Ovary (tissue), 9 donors: ENCODE measurements around the gene CTNNBL1. TPM values are rescaled to one million over a fixed set of nuclear protein-coding genes. Genes with fewer than 3 reads are reported as not detected.

Source experiments
- DNase-seq, 5 donors: peaks; one replicate each; pipeline ENCODE4 v3.0.0-alpha.2; 2019 to 2020
- H3K27ac ChIP-seq, 2 donors: fragments of 200-600 bp; one replicate each; pipeline versions ENCODE4 v1.5.1 to v1.8.0; 2019 to 2022
- H3K27me3 ChIP-seq: fragments of 200-600 bp; one replicate; pipeline ENCODE4 v1.8.0; 2022
- H3K36me3 ChIP-seq: fragments of 200-600 bp; sonication (generic); one replicate; pipeline ENCODE4 v1.5.1; 2019
- H3K4me1 ChIP-seq: one replicate; pipeline ENCODE4 v1.8.1; 2013; ENCODE audit warnings: mild to moderate bottlenecking, moderate library complexity; ENCODE audit not compliant: insufficient read depth
- H3K4me3 ChIP-seq: fragments of 200-600 bp; sonication (generic); one replicate; pipeline ENCODE4 v1.5.1; 2017
- H3K9me3 ChIP-seq, 2 donors: fragments of 200-600 bp in 1 of 2; sonication (generic) in 1 of 2; one replicate each; pipeline versions ENCODE4 v1.5.1 to v1.8.1; 2013 to 2019; ENCODE audit warnings: mild to moderate bottlenecking in 1 of 2, moderate library complexity in 1 of 2
- EP300 ChIP-seq: sonication (generic); formaldehyde crosslinking; IDR thresholded peaks from one replicate; pipeline ENCODE4 v1.6.1; 2017; ENCODE audit warnings: antibody characterized with exemption
- POLR2A ChIP-seq: fragments of 450-650 bp; IDR thresholded peaks from one replicate; pipeline ENCODE4 v1.6.1; 2017; ENCODE audit warnings: antibody characterized with exemption, mild to moderate bottlenecking, moderate library complexity
- WGBS, 3 donors: extraction: QIAGEN DNeasy Blood & Tissue Kit in 1 of 3; methylation state at CpG; one replicate each; pipeline versions ENCODE4 v1.1.5 to v1.1.7; 2013 to 2017; 5-methylcytosine and 5-hydroxymethylcytosine counted together
- intact Hi-C, 4 donors: fragments of 100-400 bp; cut with DNase I; formaldehyde crosslinking; loops; one replicate each; pipeline versions ENCODE4 v1.11.0 to v1.15.1; 2022 to 2023
- polyA plus RNA-seq, 2 donors: library from polyadenylated mRNA; stranded (reverse); fragments of 200-250 nt in 1 of 2; fragments of 350-450 nt in 1 of 2; fragmentation: Illumina TruSeq in 1 of 2; extraction: RNeasy Lipid Tissue Mini Kit (QIAGEN cat#74804) in 1 of 2; gene quantifications; one replicate each; pipeline ENCODE4 v1.2.3, GENCODE V29; 2013 to 2014
- total RNA-seq, 7 donors: library from RNA; depleted of rRNA in 2 of 7; stranded (reverse); fragments of >200 nt in 2 of 7; fragmentation: NEBNext Ultra II Directional in 3 of 7; extraction: Animal tissue kit (Norgen Biotek cat#: 25700) in 3 of 7; gene quantifications; one replicate each; pipeline versions ENCODE4 v1.1.0 to v1.2.4, GENCODE V29; 2016 to 2023
- TF ChIP-seq, protein P1 (sequence below), 3 donors: fragments of 450-650 bp in 2 of 3; fragments of 200-600 bp in 1 of 3; IDR thresholded peaks; one replicate each; pipeline versions ENCODE4 v1.5.1 to v1.8.0; 2016 to 2022; ENCODE audit warnings: antibody characterized with exemption in 3 of 3, mild to moderate bottlenecking in 1 of 3
- donor health status: DM: no; HTN: no; CAD: no; lungs with moderate emphysema.
- donor health status: DM: no; HTN: no; CAD: no.
- donor health status: Bipolar disorder and iron deficiency.
- donor health status: DM: yes; HTN: yes; CAD: no.
- donor health status: DM: no; HTN: no; CAD: no.
- donor health status: DM: yes; HTN: yes; CAD: no.

Gene CTNNBL1
- total and polyA plus RNA-seq, 9 donors, result 17.3 to 58.7 (median 42.3) TPM

GRCh38 chr20:37798312-37798711 lies 104.5 kb downstream of the CTNNBL1 start:
- Histone ChIP-seq H3K27ac (no peak overlapping the region), H3K4me3 (no peak overlapping the region), H3K36me3 (no peaks in the 10 kb centered on the region), H3K9me3 (no peaks in the 10 kb centered on the region), H3K4me1 (no peaks in the 10 kb centered on the region), H3K27me3 (no peaks in the 10 kb centered on the region)
- no peak for DNase-seq
- 95 to 96% (median 95%) methylated on average over 2 of the region's 2 CpGs for WGBS, 3 donors
- intact Hi-C loops, result no loop called here
- no peak for TF ChIP-seq EP300

DNA sequence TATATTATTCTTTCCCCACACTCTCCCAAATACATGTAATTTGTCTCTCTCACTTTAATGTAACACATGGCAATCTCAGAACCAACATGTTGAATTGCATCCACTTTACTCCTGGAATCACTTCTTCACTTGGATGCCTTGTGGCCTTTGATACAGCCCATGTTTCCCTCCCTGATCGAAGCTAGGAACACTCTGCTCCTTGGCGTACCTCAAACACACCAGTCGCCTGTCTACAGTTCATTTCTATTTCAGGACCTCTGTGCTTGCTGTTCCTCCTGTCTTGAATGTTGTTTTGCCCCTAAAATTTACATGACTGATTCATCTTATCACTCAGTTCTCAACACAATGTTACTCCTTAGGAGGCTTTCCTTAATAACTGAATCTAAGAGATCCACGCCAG lies 106.8 kb downstream of the CTNNBL1 start:
- TF ChIP-seq EP300 (no peak), POLR2A (no peak)
- TF ChIP-seq, protein P1, sequence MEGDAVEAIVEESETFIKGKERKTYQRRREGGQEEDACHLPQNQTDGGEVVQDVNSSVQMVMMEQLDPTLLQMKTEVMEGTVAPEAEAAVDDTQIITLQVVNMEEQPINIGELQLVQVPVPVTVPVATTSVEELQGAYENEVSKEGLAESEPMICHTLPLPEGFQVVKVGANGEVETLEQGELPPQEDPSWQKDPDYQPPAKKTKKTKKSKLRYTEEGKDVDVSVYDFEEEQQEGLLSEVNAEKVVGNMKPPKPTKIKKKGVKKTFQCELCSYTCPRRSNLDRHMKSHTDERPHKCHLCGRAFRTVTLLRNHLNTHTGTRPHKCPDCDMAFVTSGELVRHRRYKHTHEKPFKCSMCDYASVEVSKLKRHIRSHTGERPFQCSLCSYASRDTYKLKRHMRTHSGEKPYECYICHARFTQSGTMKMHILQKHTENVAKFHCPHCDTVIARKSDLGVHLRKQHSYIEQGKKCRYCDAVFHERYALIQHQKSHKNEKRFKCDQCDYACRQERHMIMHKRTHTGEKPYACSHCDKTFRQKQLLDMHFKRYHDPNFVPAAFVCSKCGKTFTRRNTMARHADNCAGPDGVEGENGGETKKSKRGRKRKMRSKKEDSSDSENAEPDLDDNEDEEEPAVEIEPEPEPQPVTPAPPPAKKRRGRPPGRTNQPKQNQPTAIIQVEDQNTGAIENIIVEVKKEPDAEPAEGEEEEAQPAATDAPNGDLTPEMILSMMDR (IDR thresholded peaks at IDR 0.05), result no peak
- H3K4me1 ChIP-seq, result no peaks in the 10 kb centered on the region
- WGBS, 3 donors, result 92 to 97% (median 94%) methylated on average over 4 of the region's 4 CpGs
- intact Hi-C loops, result no loop called here
- H3K4me3 ChIP-seq, result no peak overlapping the region
- H3K9me3 ChIP-seq, result no peaks in the 10 kb centered on the region
- H3K36me3 ChIP-seq, result no peaks in the 10 kb centered on the region
- no peaks in the 10 kb centered on the region for H3K27me3 ChIP-seq
- H3K27ac ChIP-seq, result no peak overlapping the region
- no peak for DNase-seq

GRCh38 chr20:37801921-37802320 lies 108.1 kb downstream of the CTNNBL1 start:
- Histone ChIP-seq H3K27ac (no peak overlapping the region), H3K4me1 (no peaks in the 10 kb centered on the region), H3K4me3 (no peak overlapping the region), H3K36me3 (no peaks in the 10 kb centered on the region), H3K9me3 (no peaks in the 10 kb centered on the region), H3K27me3 (no peaks in the 10 kb centered on the region)
- TF ChIP-seq EP300, result no peak
- no peak for TF ChIP-seq POLR2A
- TF ChIP-seq, protein P1 (IDR thresholded peaks at IDR 0.05), result no peak
- WGBS, 3 donors, result 53 to 62% (median 55%) methylated on average over 2 of the region's 2 CpGs
- DNase-seq, result no peak
- intact Hi-C loops, result no loop called here

- 77 to 88% (median 87%) methylated on average over 8 of the region's 8 CpGs for WGBS, 3 donors
- TF ChIP-seq, protein P1 (IDR thresholded peaks at IDR 0.05), result no peak
- no peak for TF ChIP-seq EP300
- no peak for TF ChIP-seq POLR2A
- Histone ChIP-seq H3K9me3 (no peaks in the 10 kb centered on the region), H3K36me3 (no peaks in the 10 kb centered on the region), H3K4me1 (no peaks in the 10 kb centered on the region), H3K4me3 (no peak overlapping the region), H3K27me3 (no peaks in the 10 kb centered on the region), H3K27ac (no peak overlapping the region)
- no peak for DNase-seq
- intact Hi-C loops, result no loop called here
These were observed 109.8 kb downstream of the CTNNBL1 start for GRCh38 chr20:37803438-37804307.
